HUDEP-2 (cell line): Measurements from ENCODE around the gene RETREG1.
"Not testable (repeated sequence)": the region's sequence is repeated elsewhere in the genome, so short reads cannot be mapped to it uniquely, and the experiment has no call there.

Source experiments
- DNase-seq, 76 experiments: peaks; one replicate each; lab custom pipeline; 2025; ENCODE audit not compliant: unreplicated experiment in 76 of 76; lab: John Stamatoyannopoulos, UW

Gene RETREG1, protein sequence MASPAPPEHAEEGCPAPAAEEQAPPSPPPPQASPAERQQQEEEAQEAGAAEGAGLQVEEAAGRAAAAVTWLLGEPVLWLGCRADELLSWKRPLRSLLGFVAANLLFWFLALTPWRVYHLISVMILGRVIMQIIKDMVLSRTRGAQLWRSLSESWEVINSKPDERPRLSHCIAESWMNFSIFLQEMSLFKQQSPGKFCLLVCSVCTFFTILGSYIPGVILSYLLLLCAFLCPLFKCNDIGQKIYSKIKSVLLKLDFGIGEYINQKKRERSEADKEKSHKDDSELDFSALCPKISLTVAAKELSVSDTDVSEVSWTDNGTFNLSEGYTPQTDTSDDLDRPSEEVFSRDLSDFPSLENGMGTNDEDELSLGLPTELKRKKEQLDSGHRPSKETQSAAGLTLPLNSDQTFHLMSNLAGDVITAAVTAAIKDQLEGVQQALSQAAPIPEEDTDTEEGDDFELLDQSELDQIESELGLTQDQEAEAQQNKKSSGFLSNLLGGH

DNA sequence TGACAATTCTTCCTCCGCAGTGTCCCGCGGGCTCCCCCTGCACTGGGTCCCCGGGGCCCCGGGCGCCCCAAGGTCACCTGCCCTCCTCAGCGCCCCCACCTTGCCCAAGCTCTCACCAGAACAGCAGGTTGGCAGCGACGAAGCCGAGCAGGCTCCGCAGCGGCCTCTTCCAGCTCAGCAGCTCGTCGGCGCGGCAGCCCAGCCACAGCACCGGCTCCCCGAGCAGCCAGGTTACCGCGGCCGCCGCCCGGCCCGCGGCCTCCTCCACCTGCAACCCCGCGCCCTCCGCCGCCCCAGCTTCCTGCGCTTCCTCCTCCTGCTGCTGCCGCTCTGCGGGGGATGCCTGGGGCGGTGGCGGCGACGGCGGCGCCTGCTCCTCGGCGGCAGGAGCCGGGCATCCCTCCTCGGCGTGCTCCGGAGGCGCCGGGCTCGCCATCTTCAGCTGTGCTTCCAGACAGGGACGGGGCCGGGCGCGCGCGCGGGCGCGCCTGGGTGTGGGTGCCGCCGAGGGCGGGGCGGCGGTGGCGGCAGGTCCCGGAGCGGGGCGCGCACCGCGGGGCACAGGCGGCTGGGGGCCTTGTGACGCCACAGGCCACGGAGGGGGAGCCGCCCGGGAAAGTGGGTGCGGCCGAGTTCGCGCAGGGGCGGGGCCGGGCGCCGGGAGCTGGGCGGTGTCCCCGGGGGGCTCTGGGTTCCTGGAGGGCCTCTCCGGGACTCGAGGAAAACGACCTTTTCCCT is at the start of gene RETREG1:
Gene RETREG1 (minus strand): TSS at position 462 of the 738 bp plus-strand sequence. CDS start 26 bp downstream, at position 436.
- DNase-seq: peak in 4 of 76 experiments; percentile 1 to 14 (median 8)

DNA sequence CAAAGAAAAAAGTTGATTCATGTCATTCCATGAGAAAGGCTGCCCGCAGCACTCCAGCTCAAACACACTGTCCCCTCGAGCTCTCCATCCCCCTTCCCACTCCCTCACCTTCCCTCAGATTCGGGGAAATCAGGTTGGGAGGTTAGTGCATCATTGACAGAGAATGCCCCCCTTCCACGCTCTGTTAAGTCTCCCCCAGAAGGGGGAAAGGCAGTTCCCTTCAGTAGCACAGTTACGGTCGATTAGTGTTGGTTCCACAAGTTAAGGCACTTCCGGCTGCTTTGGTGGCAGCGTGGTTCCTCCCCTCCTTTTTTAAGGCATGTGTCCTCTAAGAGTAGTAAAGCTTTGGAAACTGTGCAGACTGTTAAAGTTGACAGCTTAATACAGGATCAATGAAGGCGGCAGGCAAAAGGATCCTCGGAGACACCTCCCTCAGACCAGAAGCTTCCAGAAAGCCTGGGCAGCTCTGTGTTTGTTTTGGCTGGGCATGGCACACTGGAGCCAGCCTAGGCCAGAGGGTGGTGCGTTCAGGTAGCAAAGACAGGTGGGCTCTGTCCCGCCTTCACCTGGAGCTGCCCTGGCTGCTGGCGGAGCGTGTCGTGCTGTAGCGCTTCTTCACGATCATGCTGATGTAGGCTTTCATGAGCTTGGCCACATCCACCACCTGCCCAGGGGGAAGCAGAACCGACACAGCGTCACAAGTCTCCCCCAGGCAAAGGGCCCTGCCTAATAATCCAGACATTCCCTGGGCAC is 49.5 kb upstream of the RETREG1 start:
- DNase-seq: no peak

DNA sequence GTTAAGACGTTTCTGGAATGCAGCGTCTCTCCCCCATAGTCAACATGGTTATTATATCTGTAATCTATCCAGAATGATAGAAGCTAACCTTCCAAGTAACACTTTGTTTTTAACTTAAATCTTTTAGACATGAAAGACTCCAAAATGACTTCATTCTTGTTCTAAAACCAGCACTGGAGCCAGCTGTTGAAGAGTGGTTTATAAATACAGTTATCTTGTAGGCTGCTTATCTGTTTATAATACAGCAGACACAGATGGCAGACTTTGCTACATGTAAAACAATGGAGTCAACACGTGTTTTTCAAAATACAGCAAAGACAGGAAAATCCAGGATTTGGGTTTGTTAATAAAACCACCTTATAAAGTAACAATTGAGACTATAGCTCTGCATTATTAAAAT is 48.8 kb upstream of the RETREG1 start:
- DNase-seq: no peak

DNA sequence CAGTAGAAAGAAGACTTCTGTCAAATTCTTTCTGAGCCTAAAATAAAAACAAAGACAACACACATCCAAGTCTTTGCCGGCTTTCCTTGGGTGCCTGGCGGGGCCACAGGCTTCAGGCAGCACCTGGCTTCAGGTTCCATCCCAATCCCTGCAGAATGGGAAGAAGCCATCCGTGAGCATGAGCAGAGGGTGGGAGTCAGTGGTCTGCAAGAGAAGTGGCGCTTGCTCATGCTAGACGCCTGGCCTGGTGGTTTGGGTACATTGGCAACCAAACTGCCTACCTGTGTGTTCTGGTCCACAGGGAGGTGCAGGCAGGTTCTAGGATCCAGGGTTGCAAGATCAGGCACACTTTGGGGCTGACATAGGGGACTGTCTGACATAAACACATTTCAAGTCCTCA is 47.6 kb upstream of the RETREG1 start:
- no peak for DNase-seq

DNA sequence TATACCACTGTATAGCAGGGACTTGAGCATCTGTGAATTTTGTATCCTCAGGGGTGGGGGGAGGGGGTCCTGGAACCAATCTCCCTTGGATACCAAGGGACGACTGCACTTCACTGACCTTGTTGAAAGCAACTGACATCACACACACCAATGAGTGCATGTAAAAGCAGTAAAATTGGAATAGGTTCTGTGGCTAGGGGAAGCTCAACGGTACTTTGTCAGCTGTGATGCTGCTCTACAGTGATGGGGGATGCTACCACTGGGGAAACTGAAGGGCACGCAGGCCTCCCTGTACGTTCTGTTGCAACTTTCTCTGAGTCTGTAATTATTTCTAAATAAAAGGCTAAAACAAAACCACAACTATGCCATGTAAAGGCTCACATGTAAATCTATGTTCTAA is 47.0 kb upstream of the RETREG1 start:
- no peak for DNase-seq

DNA sequence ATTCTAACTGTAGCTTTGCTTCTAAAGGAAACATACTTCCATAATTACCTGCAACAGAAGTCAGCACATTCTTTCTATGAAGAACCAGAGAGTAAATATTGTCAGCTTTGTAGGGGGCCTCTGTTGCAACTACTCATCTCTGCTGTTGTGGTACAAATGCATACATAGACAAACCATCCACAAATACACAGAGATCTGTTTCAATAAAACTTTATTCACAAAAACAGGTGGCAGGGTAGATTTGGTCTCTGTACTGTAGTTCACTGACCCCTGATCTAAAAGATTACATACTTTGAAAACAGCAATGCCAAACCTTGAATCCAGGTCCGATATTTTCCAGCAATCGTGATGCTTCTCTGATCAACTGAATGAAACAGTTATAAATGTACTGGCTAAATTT is 44.9 kb upstream of the RETREG1 start:
- no peak for DNase-seq

DNA sequence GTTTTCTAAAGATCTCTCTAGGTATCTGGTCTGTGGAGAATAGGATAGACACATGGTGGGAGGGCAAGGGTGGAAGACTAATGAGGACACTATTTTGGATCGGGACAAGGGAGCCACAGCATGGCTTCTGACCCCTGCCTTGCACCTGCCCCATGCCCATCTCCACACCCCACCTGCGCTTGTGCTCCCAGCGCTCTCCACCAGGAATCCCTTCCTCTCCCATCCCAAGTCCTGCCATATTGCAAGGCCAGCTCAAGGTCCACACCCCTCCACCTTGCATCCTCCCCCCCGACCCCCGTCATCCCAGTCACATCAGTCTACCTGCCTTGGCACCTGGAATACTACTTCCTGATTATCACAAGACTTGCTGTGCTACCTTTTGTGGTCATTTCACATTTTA is 44.2 kb upstream of the RETREG1 start:
- DNase-seq: no peak

DNA sequence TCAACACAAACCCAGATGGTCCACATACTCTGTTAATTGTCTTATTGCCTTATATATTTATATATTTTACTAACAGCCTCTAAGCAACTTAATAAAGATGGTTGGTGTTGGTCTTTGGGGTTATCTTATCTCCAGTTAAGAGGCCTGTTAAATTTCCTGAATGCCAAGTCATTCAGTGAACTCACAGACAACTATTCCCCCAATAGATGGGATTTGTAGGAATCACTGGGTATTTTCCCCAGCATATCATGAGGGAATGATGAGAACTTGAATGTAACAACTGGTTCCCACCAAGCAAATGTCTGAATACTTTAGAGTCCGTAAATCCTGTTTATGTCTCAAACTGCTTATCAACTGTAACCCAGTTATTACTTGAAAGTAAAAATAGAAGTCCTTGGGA is 42.7 kb upstream of the RETREG1 start:
- DNase-seq: no peak

DNA sequence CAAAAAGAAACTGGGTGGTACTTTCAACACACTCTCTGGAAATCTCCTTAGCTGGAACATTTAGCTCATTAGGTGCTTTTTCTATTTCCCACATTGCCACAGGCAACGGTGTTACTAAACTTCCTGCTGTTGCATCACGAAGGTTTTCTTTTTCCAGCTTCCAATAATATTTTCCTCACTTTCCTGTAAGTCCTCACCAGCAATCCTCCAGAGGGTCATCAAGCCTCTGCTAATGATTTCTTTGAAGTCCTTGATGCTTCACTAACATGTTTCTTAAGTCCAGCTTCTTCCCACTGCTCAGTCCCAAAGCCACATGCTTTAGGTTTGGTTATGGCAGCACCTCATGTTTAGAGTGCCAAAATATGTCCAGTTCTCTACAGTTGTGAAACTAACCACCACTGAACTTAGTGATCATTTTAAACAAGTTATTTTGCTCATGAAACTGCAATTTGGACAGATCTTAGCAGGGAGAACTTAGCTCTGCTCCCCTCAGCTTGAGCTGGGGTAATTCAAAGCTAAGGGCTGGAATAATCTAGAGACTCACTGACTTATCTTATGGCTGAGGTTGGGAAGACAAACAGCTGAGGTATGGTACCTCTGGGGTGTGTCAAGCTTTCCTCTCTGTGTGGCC is 39.9 kb upstream of the RETREG1 start:
- DNase-seq: no peak

DNA sequence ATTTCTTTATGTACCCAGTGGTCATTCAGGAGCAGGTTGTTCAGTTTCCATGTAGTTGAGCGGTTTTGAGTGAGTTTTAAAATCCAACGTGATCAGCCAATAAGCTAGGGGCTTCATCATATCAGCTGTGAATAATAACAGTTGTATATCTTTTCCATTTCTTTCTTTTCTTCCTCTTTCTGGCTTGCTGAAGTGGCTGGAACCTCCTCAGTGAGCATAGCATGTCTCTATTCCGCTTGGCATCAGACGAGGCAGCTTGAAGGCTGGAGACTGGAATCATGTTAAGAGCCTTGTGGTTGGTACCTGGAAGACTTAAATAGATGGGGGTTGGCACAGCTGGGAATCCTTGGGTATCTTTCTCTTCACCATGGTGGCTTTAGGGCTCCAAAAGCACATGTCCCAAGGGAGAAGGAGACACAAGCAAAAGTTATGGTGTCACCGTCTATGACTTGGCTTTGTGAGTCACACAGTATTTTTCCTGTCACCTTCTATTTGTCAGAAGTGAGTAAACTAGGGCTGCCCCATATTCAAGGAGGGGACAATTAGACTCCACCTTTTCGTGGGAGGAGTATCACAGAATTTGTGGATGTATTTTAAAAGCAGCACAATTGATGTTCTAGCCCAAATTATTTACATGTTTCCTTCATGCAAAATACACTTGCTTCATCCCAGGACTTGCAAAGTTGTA is 38.0 kb upstream of the RETREG1 start:
- no peak for DNase-seq

DNA sequence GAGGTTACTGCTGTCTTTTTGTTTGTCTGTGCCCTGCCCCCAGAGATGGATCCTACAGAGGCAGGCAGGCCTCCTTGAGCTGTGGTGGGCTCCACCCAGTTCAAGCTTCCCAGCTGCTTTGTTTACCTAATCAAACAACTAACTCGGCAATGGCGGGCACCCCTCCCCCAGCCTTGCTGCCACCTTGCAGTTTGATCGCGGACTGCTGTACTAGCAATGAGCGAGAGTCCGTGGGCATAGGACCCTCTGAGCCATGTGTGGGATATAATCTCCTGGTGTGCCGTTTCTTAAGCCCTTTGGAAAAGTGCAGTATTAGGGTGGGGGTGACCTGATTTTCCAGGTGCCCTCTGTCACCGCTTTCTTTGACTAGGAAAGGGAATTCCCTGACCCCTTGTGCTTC is 31.9 kb upstream of the RETREG1 start:
- not testable (repeated sequence) for DNase-seq

DNA sequence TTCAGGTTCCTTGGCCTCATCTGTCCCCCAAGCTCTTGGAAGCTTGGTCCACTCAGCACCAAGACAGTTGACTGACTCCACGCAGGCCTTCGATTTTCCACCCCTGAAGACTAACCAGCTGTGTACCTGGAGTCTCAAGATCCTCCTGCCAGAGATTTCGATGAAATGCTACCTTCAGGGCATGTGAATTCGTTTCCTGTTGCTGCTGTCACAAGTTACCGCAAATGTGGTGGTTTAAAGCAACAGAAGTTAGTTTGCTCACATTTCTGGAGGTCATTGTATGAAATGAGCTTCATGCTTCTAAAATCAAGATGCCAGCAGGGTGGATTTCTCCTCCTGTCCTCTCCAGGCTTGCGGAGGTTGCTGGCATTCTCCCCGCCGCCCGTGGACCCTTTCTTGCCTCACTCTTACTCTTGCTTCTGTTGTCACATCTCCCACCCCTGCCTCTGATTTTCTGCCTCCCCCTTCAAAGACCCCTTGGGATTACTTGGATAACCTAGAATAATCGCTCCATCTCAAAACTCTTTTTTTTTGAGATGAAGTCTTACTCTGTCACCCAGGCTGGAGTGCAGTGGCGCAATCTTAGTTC is 27.6 kb upstream of the RETREG1 start:
- no peak for DNase-seq

DNA sequence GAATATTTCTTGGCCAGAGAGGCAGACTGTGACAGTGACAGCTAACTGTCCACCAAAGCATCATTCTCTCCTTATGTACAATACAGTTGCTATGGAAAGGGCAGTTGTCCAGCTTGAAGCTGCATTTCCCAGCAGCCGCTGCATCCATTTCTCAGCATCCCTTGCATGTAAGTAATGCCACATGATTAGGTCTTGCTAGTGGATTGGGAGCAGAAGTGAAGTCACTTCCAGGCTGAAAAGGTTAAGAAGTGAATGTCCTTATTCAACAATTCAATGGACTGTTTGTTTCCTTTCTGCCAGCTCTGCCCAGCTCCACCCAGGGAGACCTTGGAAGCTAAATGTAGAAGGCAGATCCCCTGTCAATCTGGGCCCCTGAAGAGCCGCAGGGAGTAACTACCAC is 26.1 kb upstream of the RETREG1 start:
- no peak for DNase-seq

DNA sequence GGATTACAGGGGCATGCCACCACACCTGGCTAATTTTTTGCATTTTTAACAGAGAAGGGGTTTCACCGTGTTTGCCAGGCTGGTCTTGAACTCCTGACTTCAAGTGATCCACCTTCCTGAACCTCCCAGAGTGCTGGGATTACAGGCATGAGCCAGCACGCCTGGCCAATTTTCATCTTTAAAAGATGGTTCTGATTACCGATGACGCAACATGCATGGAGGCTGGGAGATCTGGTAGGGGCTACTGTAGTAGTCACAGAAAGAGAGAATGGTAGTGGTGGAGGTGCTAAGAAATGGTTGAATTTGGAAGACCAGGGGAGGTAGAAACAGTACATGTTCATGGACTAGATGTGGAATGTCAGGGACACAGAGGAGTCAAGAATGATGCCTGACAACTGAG is 22.4 kb upstream of the RETREG1 start:
- DNase-seq: no peak

DNA sequence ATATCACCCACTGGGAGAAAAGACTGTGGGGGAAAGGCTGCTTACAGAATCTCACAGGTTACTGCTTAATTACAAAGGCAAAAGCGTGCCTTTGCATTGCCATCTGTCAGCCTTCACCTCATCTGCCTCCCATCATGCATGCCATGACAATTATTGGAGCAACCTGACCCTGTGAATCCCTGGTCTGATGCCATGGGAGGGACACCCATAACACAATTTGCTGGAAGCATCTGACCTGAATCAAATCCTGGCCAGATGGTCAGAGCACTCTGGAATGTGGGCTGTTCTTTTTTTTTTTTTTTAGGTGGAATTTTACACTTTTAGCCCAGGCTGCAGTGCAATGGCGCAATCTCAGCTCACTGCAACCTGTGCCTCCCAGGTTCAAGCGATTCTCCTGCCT is 11.6 kb upstream of the RETREG1 start:
- no peak for DNase-seq

DNA sequence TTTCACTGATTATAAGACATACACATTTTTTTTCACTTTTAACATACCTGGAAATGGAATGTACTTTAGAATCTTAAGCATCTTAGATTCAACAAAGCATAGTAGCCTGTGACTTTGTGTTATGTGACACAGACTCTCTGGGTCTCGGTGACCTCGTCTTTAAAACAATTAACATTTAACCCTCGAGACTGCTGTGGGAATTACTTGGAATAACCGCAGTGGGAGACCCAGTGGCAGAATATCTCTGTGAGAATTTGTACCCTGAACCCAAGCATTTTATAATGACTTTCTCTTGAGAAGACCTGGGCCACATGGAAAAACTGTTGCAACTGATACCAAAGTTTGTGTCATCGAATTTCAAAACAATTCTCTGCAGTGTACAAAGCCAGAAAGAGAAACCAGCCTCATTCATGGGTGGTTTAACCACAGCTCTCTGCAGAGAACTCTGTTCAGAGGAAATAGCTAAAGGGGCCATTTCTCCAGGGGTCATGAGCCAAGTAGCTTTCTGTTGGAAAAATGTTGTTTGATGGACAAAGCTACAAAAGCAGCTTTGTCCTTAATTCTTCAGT is 10.0 kb upstream of the RETREG1 start:
- DNase-seq: no peak

DNA sequence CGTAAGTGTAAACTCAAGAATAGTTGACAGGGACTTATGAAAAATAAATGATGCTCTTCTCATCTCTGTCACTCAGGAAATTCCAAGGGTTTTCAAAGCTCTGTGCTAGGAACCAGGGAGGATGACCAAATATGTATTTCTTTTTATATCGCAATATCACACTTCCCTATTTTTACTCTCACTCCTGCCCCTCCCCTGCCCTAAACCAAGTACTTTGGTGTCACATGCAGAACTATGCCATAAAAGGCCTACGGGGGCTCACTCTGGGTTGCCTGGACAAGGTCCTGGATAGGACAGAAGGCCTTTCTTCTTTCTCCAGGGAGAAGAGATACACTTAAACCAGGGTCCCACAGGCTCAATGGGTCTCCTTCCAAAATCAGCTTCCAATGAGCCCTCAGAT is 8.3 kb upstream of the RETREG1 start:
- no peak for DNase-seq

DNA sequence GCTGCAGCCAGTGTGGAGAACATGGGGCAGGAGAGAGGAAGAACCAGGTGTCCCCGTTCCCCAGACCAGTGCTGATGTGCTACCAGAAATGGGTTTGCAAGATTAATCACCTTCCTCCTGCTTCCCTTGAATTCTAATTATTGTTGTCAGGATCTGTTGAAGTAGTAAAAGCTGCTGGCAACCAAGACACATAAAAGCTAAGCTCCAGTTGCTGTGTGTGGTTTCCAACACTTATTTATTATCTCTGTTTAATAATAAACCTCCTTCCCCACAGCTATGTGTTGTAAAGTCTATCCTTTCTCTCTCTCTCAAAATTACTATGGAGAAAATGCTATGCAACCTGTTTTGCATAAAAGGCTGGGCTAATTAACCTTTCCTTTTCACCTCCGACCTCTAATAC is 2.3 kb upstream of the RETREG1 start:
- no peak for DNase-seq

DNA sequence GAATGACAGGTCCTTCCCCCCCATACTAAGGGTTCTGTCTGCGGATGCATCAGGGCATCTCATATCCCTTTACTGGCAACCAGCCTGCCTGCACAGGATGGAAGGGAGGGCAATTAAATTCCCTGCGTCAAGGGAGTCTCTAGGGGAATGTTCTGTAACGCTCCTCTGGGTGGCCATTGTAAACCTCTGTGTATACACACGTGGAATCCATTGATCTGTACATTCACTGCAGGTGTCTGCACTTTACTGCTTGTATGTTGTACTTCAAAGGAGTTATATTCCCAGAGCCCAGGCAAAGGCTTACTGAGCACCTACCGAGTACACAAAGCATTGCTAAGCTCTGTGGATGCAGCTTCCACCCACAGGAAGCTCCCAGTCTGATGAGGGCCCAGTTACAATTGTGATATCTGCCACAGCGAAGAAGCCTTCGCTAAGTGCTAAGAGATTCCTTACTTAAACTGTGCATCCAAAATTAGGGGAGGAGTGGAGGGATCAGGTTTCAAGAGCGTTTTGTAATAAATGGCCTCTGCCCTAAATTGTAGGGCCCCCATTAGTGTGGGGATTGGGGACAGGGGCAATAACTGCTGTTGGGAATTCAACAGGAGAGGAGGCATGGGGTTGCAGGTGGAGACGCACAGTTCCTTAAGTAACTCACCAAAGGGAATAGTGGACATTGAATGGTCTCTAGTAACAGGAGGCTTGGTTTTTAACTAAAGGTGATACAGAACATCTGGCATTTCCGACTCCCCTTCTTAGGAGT is 1.5 kb upstream of the RETREG1 start:
- no peak for DNase-seq
